CD4-positive, CD25-positive, alpha-beta regulatory T cell (primary cell): ENCODE measurements around the gene OR2T1. TPM values are rescaled to one million over a fixed set of nuclear protein-coding genes. Genes with fewer than 3 reads are reported as not detected.

Source experiments
- ATAC-seq, 2 donors: fragments of 150-1000 bp; cut with Tn5 transposase; one replicate each; pipeline ENCODE4 v1.10.0; 2021; ENCODE audit warnings: low read depth in 2 of 2, moderate number of reproducible peaks in 2 of 2, moderate library complexity in 1 of 2
- DNase-seq, 3 donors: peaks; one replicate each; pipeline versions ENCODE4 v3.0.0 to v3.0.0-alpha.2; 2012 to 2022; ENCODE audit warnings: mixed read lengths in 1 of 3
- H3K27ac ChIP-seq: one replicate; pipeline ENCODE4 v1.7.0; 2013; ENCODE audit warnings: mild to moderate bottlenecking, low read length; ENCODE audit not compliant: insufficient read depth, poor library complexity, severe bottlenecking
- H3K27me3 ChIP-seq: one replicate; pipeline ENCODE4 v1.7.0; 2013; ENCODE audit warnings: low read length; ENCODE audit not compliant: control insufficient read depth, insufficient read depth
- H3K36me3 ChIP-seq: one replicate; pipeline ENCODE4 v1.7.0; 2013; ENCODE audit warnings: mild to moderate bottlenecking, low read length, moderate library complexity; ENCODE audit not compliant: control insufficient read depth, insufficient read depth
- H3K4me1 ChIP-seq: 2 replicates; pipeline ENCODE4 v1.7.0; 2013; ENCODE audit warnings: mild to moderate bottlenecking, low read length; ENCODE audit not compliant: insufficient read depth, control insufficient read depth, poor library complexity, severe bottlenecking
- H3K4me3 ChIP-seq: one replicate; pipeline ENCODE4 v1.7.0; 2013; ENCODE audit warnings: low read depth, mild to moderate bottlenecking, low read length, moderate library complexity
- H3K9me3 ChIP-seq, 2 experiments: 1 replicate in 1 of 2; 2 replicates in 1 of 2; pipeline ENCODE4 v1.7.0; 2013; ENCODE audit warnings: low read length in 2 of 2, mild to moderate bottlenecking in 1 of 2, moderate library complexity in 1 of 2; ENCODE audit not compliant: control insufficient read depth in 2 of 2
- H3K27ac Mint-ChIP-seq, 3 donors: one replicate each; pipeline ENCODE4 v1.8.0; 2020 to 2022; ENCODE audit warnings: mild to moderate bottlenecking in 3 of 3, mixed read lengths in 3 of 3, moderate library complexity in 2 of 3
- H3K27me3 Mint-ChIP-seq: one replicate; pipeline ENCODE4 v1.8.0; 2022; ENCODE audit warnings: mild to moderate bottlenecking, mixed read lengths
- H3K36me3 Mint-ChIP-seq: one replicate; pipeline ENCODE4 v1.8.0; 2020; ENCODE audit warnings: mixed read lengths
- H3K4me1 Mint-ChIP-seq, 4 donors: one replicate each; pipeline ENCODE4 v1.8.0; 2020 to 2022; ENCODE audit warnings: mixed read lengths in 4 of 4, mild to moderate bottlenecking in 1 of 4
- H3K4me3 Mint-ChIP-seq, 4 donors: one replicate each; pipeline ENCODE4 v1.8.0; 2020 to 2022; ENCODE audit warnings: mild to moderate bottlenecking in 4 of 4, mixed read lengths in 4 of 4, moderate library complexity in 3 of 4
- H3K9me3 Mint-ChIP-seq, 7 donors: one replicate each; pipeline ENCODE4 v1.8.0; 2020 to 2022; ENCODE audit warnings: mixed read lengths in 7 of 7, mild to moderate bottlenecking in 3 of 7, moderate library complexity in 2 of 7
- polyA plus RNA-seq, 4 donors: library from polyadenylated mRNA; unstranded; fragments of 300-500 nt; fragmentation: Illumina TruSeq; gene quantifications; one replicate each; pipeline ENCODE4 v1.2.3, GENCODE V29; 2021
- total RNA-seq: library from RNA; stranded (reverse); gene quantifications from one replicate; pipeline ENCODE4 v1.2.3, GENCODE V29; 2022

The OR2T1 gene
- total and polyA plus RNA-seq, 5 donors from 2014 or later, result not detected

- H3K9me3 Mint-ChIP-seq, result no peaks in the 10 kb centered on the region
- H3K27me3 ChIP-seq, result no peaks in the 10 kb centered on the region
- DNase-seq (no peak), ATAC-seq (no peak)
- no peaks in the 10 kb centered on the region for H3K36me3 Mint-ChIP-seq
- H3K36me3 ChIP-seq, result no peaks in the 10 kb centered on the region
- no peaks in the 10 kb centered on the region for H3K9me3 ChIP-seq
- no peak overlapping the region for H3K27ac Mint-ChIP-seq
- H3K27ac ChIP-seq, result no peak overlapping the region
- H3K27me3 Mint-ChIP-seq, result no peaks in the 10 kb centered on the region
- no peaks in the 10 kb centered on the region for H3K4me1 ChIP-seq
- no peaks in the 10 kb centered on the region for H3K4me1 Mint-ChIP-seq
- H3K4me3 Mint-ChIP-seq, result no peak overlapping the region
- no peak overlapping the region for H3K4me3 ChIP-seq
Observed at GRCh38 chr1:248380854-248381253, 22.0 kb upstream of the OR2T1 start.

GRCh38 chr1:248388426-248388825 is 14.4 kb upstream of the OR2T1 start:
- Histone ChIP-seq H3K27ac (no peak overlapping the region), H3K27me3 (no peaks in the 10 kb centered on the region), H3K36me3 (no peaks in the 10 kb centered on the region), H3K4me1 (no peaks in the 10 kb centered on the region), H3K9me3 (no peaks in the 10 kb centered on the region), H3K4me3 (no peak overlapping the region)
- Mint-ChIP-seq H3K27ac (no peak overlapping the region), H3K4me1 (no peaks in the 10 kb centered on the region), H3K4me3 (no peak overlapping the region), H3K27me3 (no peaks in the 10 kb centered on the region), H3K36me3 (no peaks in the 10 kb centered on the region), H3K9me3 (peaks cover 0 to 9% (median 1%) of the 10 kb centered on the region in 7 donors)
- DNase-seq (no peak), ATAC-seq (no peak)

GRCh38 chr1:248393050-248393449 is 9.8 kb upstream of the OR2T1 start:
- Mint-ChIP-seq H3K4me1 (no peaks in the 10 kb centered on the region), H3K4me3 (no peak overlapping the region), H3K27ac (no peak overlapping the region), H3K9me3 (peaks cover 0 to 12% (median 6%) of the 10 kb centered on the region in 7 donors), H3K36me3 (no peaks in the 10 kb centered on the region), H3K27me3 (no peaks in the 10 kb centered on the region)
- DNase-seq (no peak), ATAC-seq (no peak)
- no peak overlapping the region for H3K27ac ChIP-seq
- H3K9me3 ChIP-seq, result no peaks in the 10 kb centered on the region
- no peak overlapping the region for H3K4me3 ChIP-seq
- no peaks in the 10 kb centered on the region for H3K27me3 ChIP-seq
- H3K4me1 ChIP-seq, result no peaks in the 10 kb centered on the region
- no peaks in the 10 kb centered on the region for H3K36me3 ChIP-seq

DNA sequence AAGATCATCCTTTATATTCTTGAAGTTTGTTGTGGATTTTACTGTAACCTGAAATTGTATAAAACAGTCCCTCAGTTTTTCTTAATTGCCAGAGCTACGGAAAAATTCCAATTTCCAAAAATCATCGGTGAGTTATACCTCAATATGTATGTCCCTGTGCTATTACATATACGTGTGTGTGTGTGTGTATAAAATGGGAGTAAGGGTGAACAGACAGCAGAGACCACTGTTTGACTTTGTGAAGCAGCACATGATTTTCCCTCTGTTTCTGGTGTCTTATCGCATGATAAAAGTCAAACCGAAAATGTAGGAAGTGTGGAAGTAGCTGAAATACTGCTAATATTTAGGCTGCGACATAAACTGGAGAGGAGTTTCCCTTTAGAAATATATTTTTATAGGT is 1.2 kb downstream of the OR2T1 start:
- peaks cover 0 to 2% (median 2%) of the 10 kb centered on the region in 7 donors for H3K9me3 Mint-ChIP-seq
- no peaks in the 10 kb centered on the region for H3K36me3 Mint-ChIP-seq
- Histone ChIP-seq H3K9me3 (peaks cover 0 to 2% of the 10 kb centered on the region in 2 experiments), H3K4me3 (no peak overlapping the region), H3K27ac (no peak overlapping the region), H3K4me1 (no peaks in the 10 kb centered on the region), H3K27me3 (no peaks in the 10 kb centered on the region), H3K36me3 (no peaks in the 10 kb centered on the region)
- DNase-seq (peak in 2 of 3 donors; percentile 1 to 45), ATAC-seq (no peak)
- H3K4me3 Mint-ChIP-seq, result no peak overlapping the region
- H3K4me1 Mint-ChIP-seq, result no peaks in the 10 kb centered on the region
- H3K27me3 Mint-ChIP-seq, result no peaks in the 10 kb centered on the region
- peak overlapping the region in 1 of 3 donors; percentile 0 for H3K27ac Mint-ChIP-seq

- peaks cover 7% of the 10 kb centered on the region for H3K36me3 Mint-ChIP-seq
- no peaks in the 10 kb centered on the region for H3K4me1 ChIP-seq
- no peak overlapping the region for H3K27ac Mint-ChIP-seq
- H3K27ac ChIP-seq, result no peak overlapping the region
- peaks cover 7 to 8% of the 10 kb centered on the region in 2 experiments for H3K9me3 ChIP-seq
- ATAC-seq, result no peak
- H3K4me1 Mint-ChIP-seq, result no peaks in the 10 kb centered on the region
- H3K27me3 ChIP-seq, result no peaks in the 10 kb centered on the region
- DNase-seq, result no peak
- H3K9me3 Mint-ChIP-seq, result peaks cover 2 to 24% (median 5%) of the 10 kb centered on the region in 7 donors
- no peak overlapping the region for H3K4me3 Mint-ChIP-seq
- H3K27me3 Mint-ChIP-seq, result no peaks in the 10 kb centered on the region
- H3K36me3 ChIP-seq, result no peaks in the 10 kb centered on the region
- no peak overlapping the region for H3K4me3 ChIP-seq
Observed at GRCh38 chr1:248406721-248407692, 4.2 kb downstream of the OR2T1 start.

DNA sequence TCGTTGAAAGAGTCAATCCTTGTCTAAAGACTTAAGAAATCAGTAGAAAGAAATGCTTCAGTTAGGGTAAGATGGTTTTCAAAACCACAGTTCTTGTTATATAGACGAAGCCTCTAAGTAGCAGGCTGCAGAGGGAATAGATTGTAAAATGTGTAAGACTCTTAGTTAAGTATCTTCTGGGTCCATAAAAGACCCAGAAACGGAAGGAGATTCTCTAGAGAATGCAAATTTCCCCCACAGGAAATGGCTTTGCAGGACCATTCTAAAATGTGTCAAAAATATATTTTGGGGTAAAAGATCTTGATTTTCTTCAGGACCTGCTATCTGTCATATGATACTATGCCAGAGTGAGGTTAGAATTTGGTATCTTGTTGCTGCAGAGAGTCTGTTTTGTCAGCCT is 13.4 kb downstream of the OR2T1 start:
- H3K4me3 ChIP-seq, result no peak overlapping the region
- H3K27ac ChIP-seq, result no peak overlapping the region
- no peaks in the 10 kb centered on the region for H3K27me3 ChIP-seq
- H3K36me3 ChIP-seq, result no peaks in the 10 kb centered on the region
- Mint-ChIP-seq H3K4me3 (no peak overlapping the region), H3K9me3 (peaks cover under 1 to 12% (median 2%) of the 10 kb centered on the region in 7 donors), H3K4me1 (peaks cover 0 to 23% (median 0%) of the 10 kb centered on the region in 4 donors), H3K36me3 (no peaks in the 10 kb centered on the region), H3K27ac (no peak overlapping the region), H3K27me3 (no peaks in the 10 kb centered on the region)
- H3K9me3 ChIP-seq, result peaks cover 7 to 8% of the 10 kb centered on the region in 2 experiments
- ATAC-seq (no peak), DNase-seq (no peak)
- no peaks in the 10 kb centered on the region for H3K4me1 ChIP-seq

GRCh38 chr1:248417854-248418253 is 15.0 kb downstream of the OR2T1 start:
- H3K36me3 ChIP-seq, result no peaks in the 10 kb centered on the region
- Mint-ChIP-seq H3K9me3 (peaks cover 0 to 17% (median 5%) of the 10 kb centered on the region in 7 donors), H3K27ac (peak overlapping the region in 1 of 3 donors; percentile 5), H3K36me3 (no peaks in the 10 kb centered on the region), H3K27me3 (no peaks in the 10 kb centered on the region), H3K4me3 (no peak overlapping the region), H3K4me1 (peaks cover 0 to 23% (median 0%) of the 10 kb centered on the region in 4 donors)
- H3K27me3 ChIP-seq, result no peaks in the 10 kb centered on the region
- H3K4me1 ChIP-seq, result no peaks in the 10 kb centered on the region
- DNase-seq, result no peak
- no peak overlapping the region for H3K4me3 ChIP-seq
- H3K27ac ChIP-seq, result no peak overlapping the region
- no peak for ATAC-seq
- peaks cover 9% of the 10 kb centered on the region in 2 experiments for H3K9me3 ChIP-seq
